Caco-2 (cell line): ENCODE results near the gene TAF4B. TPM values are rescaled to one million over a fixed set of nuclear protein-coding genes. Genes with fewer than 3 reads are reported as not detected.

Experiments used
- BruUV-seq: library from RNA; stranded (reverse); fragments of 400-500 nt; replicated peaks from 2 replicates; lab custom pipeline; 2021; lab: Mats Ljungman, UMichigan
- CTCF ChIA-PET: fragments of 300-600 bp; sonication (Branson Sonifier 250); formaldehyde crosslinking; loops from one replicate; lab custom pipeline; 2022; ENCODE audit warnings: antibody characterized with exemption; lab: Charles Lee
- POLR2A ChIA-PET: fragments of 300-600 bp; sonication (Branson Sonifier 250); formaldehyde crosslinking; loops from one replicate; lab custom pipeline; 2022; ENCODE audit warnings: antibody characterized with exemption; lab: Charles Lee
- DNase-seq, 2 experiments: peaks; one replicate each; pipeline versions ENCODE4 v3.0.0 to v3.0.0-alpha.2; 2020 to 2022
- H3K27me3 ChIP-seq: replicated peaks from 2 replicates; pipeline ENCODE4 v1.6.0; 2011; ENCODE audit warnings: low read length; ENCODE audit not compliant: control insufficient read depth, insufficient read depth
- H3K36me3 ChIP-seq: 2 replicates; pipeline ENCODE4 v1.5.1; 2011; ENCODE audit warnings: low read length; ENCODE audit not compliant: control insufficient read depth, insufficient read depth
- H3K4me1 ChIP-seq: fragments of 250-450 bp; sonication (Bioruptor Pico); 2 replicates; pipeline ENCODE4 v1.5.1; 2020; ENCODE audit warnings: mild to moderate bottlenecking
- H3K4me3 ChIP-seq: 2 replicates; pipeline ENCODE4 v1.5.1; 2011; ENCODE audit warnings: low read depth, mild to moderate bottlenecking, control low read depth, low read length
- H3K9me3 ChIP-seq: fragments of 250-450 bp; sonication (Bioruptor Pico); 2 replicates; pipeline ENCODE4 v1.5.1; 2020; ENCODE audit warnings: mild to moderate bottlenecking, moderate library complexity
- H3K27ac Mint-ChIP-seq: one replicate; pipeline ENCODE4 v1.8.0; 2022; ENCODE audit warnings: mixed read lengths; ENCODE audit not compliant: unreplicated experiment
- H3K27me3 Mint-ChIP-seq: one replicate; pipeline ENCODE4 v1.8.0; 2022; ENCODE audit warnings: mixed read lengths; ENCODE audit not compliant: insufficient read depth, unreplicated experiment
- H3K36me3 Mint-ChIP-seq: one replicate; pipeline ENCODE4 v1.8.0; 2022; ENCODE audit warnings: mild to moderate bottlenecking, mixed read lengths; ENCODE audit not compliant: insufficient read depth, unreplicated experiment
- H3K4me1 Mint-ChIP-seq: one replicate; pipeline ENCODE4 v1.8.0; 2022; ENCODE audit warnings: low read depth, mixed read lengths; ENCODE audit not compliant: unreplicated experiment
- H3K4me3 Mint-ChIP-seq: one replicate; pipeline ENCODE4 v1.8.0; 2022; ENCODE audit warnings: mild to moderate bottlenecking, moderate library complexity, mixed read lengths; ENCODE audit not compliant: unreplicated experiment
- H3K9me3 Mint-ChIP-seq: one replicate; pipeline ENCODE4 v1.8.0; 2022; ENCODE audit warnings: mixed read lengths; ENCODE audit not compliant: unreplicated experiment
- intact Hi-C: fragments of 100-400 bp; cut with micrococcal nuclease; formaldehyde crosslinking; loops from one replicate; pipeline ENCODE4 v1.10.0; 2022; ENCODE audit not compliant: unreplicated experiment
- total RNA-seq: library from RNA; stranded (reverse); gene quantifications from 2 replicates; pipeline ENCODE4 v1.2.3, GENCODE V29; 2022
- TF ChIP-seq, protein P1 (sequence below), 2 experiments: fragments of 200-600 bp in 1 of 2; IDR thresholded peaks; 1 replicate in 1 of 2; 2 replicates in 1 of 2; pipeline versions ENCODE4 v1.5.1 to v1.8.0; 2011 to 2022; ENCODE audit warnings: antibody characterized with exemption in 1 of 2, control low read depth in 1 of 2, inconsistent platforms in 1 of 2, low read depth in 1 of 2, low read length in 1 of 2, mild to moderate bottlenecking in 1 of 2, moderate library complexity in 1 of 2; ENCODE audit not compliant: insufficient read depth in 1 of 2, severe bottlenecking in 1 of 2, unreplicated experiment in 1 of 2

TAF4B gene
- total RNA-seq, 1 experiment from 2014 or later, result 2.6 TPM

DNA sequence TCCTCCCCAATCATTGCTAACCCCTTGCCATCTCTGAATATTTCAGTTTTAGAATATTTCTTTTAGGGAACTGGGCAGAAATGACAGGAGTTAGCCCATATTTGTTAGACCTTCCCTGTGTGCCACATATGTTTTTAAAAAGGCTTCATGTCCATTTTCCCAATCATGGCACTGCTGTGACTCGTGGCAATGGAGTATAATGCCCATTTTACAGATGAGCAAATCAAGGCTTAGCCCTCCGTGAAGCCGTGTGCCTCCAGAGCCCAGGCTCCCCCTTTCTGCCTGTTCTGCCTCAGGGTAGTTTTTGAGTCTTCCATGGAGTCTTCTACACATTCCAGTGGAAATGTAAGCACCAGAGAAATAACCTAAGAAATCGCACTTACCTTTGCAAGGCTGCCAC is 192.0 kb downstream of the TAF4B start:
- ChIA-PET POLR2A (no interaction called here), CTCF (no interaction called here)
- Mint-ChIP-seq H3K27me3 (no peaks in the 10 kb centered on the region), H3K4me3 (no peak overlapping the region), H3K27ac (no peak overlapping the region), H3K9me3 (no peaks in the 10 kb centered on the region), H3K4me1 (no peaks in the 10 kb centered on the region), H3K36me3 (no peaks in the 10 kb centered on the region)
- Histone ChIP-seq H3K9me3 (no peaks in the 10 kb centered on the region), H3K36me3 (no peaks in the 10 kb centered on the region), H3K27me3 (no peaks in the 10 kb centered on the region), H3K4me3 (no peak overlapping the region), H3K4me1 (no peaks in the 10 kb centered on the region)
- DNase-seq, result no peak
- intact Hi-C loops, result no loop called here
- TF ChIP-seq, protein P1, sequence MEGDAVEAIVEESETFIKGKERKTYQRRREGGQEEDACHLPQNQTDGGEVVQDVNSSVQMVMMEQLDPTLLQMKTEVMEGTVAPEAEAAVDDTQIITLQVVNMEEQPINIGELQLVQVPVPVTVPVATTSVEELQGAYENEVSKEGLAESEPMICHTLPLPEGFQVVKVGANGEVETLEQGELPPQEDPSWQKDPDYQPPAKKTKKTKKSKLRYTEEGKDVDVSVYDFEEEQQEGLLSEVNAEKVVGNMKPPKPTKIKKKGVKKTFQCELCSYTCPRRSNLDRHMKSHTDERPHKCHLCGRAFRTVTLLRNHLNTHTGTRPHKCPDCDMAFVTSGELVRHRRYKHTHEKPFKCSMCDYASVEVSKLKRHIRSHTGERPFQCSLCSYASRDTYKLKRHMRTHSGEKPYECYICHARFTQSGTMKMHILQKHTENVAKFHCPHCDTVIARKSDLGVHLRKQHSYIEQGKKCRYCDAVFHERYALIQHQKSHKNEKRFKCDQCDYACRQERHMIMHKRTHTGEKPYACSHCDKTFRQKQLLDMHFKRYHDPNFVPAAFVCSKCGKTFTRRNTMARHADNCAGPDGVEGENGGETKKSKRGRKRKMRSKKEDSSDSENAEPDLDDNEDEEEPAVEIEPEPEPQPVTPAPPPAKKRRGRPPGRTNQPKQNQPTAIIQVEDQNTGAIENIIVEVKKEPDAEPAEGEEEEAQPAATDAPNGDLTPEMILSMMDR (IDR thresholded peaks at IDR 0.05; ENCODE audit: insufficient read depth in 1 of 2, low read depth in 1 of 2, low read length in 1 of 2, severe bottlenecking in 1 of 2, unreplicated experiment in 1 of 2), result no peak
- no TSS peak for BruUV-seq

DNA sequence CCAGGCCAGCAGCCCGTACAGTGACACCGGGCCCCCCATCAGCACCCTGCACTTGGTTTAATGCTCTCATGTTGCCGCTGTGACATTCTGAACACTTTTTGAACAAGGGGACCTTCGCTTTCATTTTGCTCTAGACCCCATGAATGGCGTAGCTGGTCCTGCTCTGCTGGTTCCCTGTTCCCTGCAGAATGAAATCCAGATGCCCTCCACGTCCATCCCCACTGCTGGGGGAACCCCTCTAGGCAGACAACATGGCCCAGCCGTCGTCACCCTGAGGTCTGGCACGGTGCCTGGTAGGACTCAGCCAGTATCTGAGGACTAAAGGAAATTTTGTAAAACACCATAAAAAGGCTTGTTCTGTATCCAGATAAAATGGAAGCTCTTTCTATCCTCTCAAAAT is 193.5 kb downstream of the TAF4B start:
- Histone ChIP-seq H3K4me3 (no peak overlapping the region), H3K9me3 (no peaks in the 10 kb centered on the region), H3K27me3 (no peaks in the 10 kb centered on the region), H3K4me1 (no peaks in the 10 kb centered on the region), H3K36me3 (no peaks in the 10 kb centered on the region)
- intact Hi-C loops, result no loop called here
- TF ChIP-seq, protein P1 (IDR thresholded peaks at IDR 0.05; ENCODE audit: insufficient read depth in 1 of 2, low read depth in 1 of 2, low read length in 1 of 2, severe bottlenecking in 1 of 2, unreplicated experiment in 1 of 2), result no peak
- no peak for DNase-seq
- no TSS peak for BruUV-seq
- Mint-ChIP-seq H3K27ac (no peak overlapping the region), H3K4me1 (no peaks in the 10 kb centered on the region), H3K9me3 (no peaks in the 10 kb centered on the region), H3K4me3 (no peak overlapping the region), H3K27me3 (no peaks in the 10 kb centered on the region), H3K36me3 (no peaks in the 10 kb centered on the region)
- CTCF ChIA-PET, result no interaction called here
- POLR2A ChIA-PET, result no interaction called here

DNA sequence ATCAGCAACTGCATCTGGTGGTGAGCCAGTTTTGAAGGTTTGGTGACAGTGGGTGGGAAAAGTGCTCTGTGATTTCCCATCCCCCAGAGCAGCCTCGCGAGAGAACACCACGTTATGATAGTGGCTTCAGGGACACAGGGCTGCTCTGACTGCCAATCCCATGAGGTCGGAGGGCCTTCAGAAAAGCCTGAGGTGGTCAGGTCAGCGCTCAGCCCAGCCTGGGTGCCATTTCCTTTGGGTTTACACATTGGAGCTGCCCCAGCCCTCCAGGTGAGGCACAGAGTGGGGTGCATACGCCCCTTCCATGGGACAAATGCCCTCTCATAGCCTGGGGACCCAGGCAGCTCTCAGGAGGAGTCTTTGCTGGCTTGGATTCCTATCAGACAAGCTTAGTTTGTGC is 195.3 kb downstream of the TAF4B start:
- no peaks in the 10 kb centered on the region for H3K36me3 Mint-ChIP-seq
- H3K4me1 Mint-ChIP-seq, result no peaks in the 10 kb centered on the region
- Histone ChIP-seq H3K4me3 (no peak overlapping the region), H3K27me3 (no peaks in the 10 kb centered on the region), H3K36me3 (no peaks in the 10 kb centered on the region), H3K4me1 (no peaks in the 10 kb centered on the region), H3K9me3 (no peaks in the 10 kb centered on the region)
- BruUV-seq, result no TSS peak
- CTCF ChIA-PET, result no interaction called here
- H3K27me3 Mint-ChIP-seq, result no peaks in the 10 kb centered on the region
- TF ChIP-seq, protein P1 (IDR thresholded peaks at IDR 0.05; ENCODE audit: insufficient read depth in 1 of 2, low read depth in 1 of 2, low read length in 1 of 2, severe bottlenecking in 1 of 2, unreplicated experiment in 1 of 2), result no peak
- no peaks in the 10 kb centered on the region for H3K9me3 Mint-ChIP-seq
- intact Hi-C loops, result no loop called here
- no peak for DNase-seq
- no peak overlapping the region for H3K27ac Mint-ChIP-seq
- POLR2A ChIA-PET, result no interaction called here
- no peak overlapping the region for H3K4me3 Mint-ChIP-seq
